ENCODE data around the gene SHISA3. TPM values are rescaled to one million over a fixed set of nuclear protein-coding genes. Genes with fewer than 3 reads are reported as not detected.

SHISA3 gene
- total RNA-seq, 1 donor from 2014 or later: not detected

GRCh38 chr4:42381666-42382065, 15.6 kb upstream of the SHISA3 start:
- FAIRE-seq (no peak), DNase-seq (ENCODE audit: low read depth) (no peak)
- H3K36me3 ChIP-seq (ENCODE audit: control insufficient read depth, insufficient read depth, low read length): no peaks in the 10 kb centered on the region
- H3K4me3 ChIP-seq (ENCODE audit: low read depth, low read length): no peak overlapping the region
- no peaks in the 10 kb centered on the region for H3K27me3 ChIP-seq (ENCODE audit: control insufficient read depth, insufficient read depth, low read length)
- TF ChIP-seq CTCF (IDR thresholded peaks at IDR 0.05; ENCODE audit: insufficient read depth, low read length, severe bottlenecking): no peak

DNA sequence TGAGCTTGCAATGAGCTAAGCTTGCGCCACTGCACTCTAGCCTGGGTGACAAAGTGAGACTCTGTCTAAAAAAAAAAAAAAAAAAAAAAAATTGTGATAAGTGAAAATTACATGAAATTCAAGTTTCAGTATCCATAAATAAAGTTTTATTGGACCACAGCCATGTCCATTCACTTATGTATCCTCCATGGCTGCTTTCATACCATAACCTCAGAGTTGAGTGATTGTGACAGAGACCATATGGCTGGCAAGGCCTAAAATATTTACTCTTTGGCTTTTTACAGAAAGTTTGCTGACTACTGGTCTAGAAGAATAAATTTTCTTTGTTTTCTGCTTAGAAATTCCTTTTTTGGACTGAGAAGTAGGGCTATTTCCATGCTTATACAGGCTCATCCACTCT, 11.8 kb upstream of the SHISA3 start:
- DNase-seq (ENCODE audit: low read depth): no peak
- no peak for TF ChIP-seq CTCF (IDR thresholded peaks at IDR 0.05; ENCODE audit: insufficient read depth, low read length, severe bottlenecking)
- no peak overlapping the region for H3K4me3 ChIP-seq (ENCODE audit: low read depth, low read length)
- peaks cover 1% of the 10 kb centered on the region for H3K27me3 ChIP-seq (ENCODE audit: control insufficient read depth, insufficient read depth, low read length)
- FAIRE-seq: no peak
- H3K36me3 ChIP-seq (ENCODE audit: control insufficient read depth, insufficient read depth, low read length): no peaks in the 10 kb centered on the region

- Histone ChIP-seq H3K4me3 (ENCODE audit: low read depth, low read length) (no peak overlapping the region), H3K36me3 (ENCODE audit: control insufficient read depth, insufficient read depth, low read length) (no peaks in the 10 kb centered on the region), H3K27me3 (ENCODE audit: control insufficient read depth, insufficient read depth, low read length) (peaks cover 2% of the 10 kb centered on the region)
- DNase-seq (ENCODE audit: low read depth) (no peak), FAIRE-seq (no peak)
- TF ChIP-seq CTCF (IDR thresholded peaks at IDR 0.05; ENCODE audit: insufficient read depth, low read length, severe bottlenecking): no peak
These were observed 6.5 kb upstream of the SHISA3 start for GRCh38 chr4:42390622-42391354.

DNA sequence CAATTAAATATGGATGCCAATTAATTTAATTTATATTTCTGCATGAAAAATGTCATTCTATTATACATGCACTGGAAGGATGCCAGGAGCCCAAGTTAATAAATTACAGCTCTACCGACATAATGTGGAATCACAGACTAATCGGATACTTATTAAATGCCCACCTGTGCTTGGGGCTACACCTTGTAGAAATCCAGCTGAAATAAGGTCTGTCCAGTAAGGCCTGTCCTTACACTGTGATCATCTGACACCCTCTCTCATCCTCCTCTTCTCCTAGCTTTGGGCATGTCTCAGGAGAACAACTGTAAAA, 6.0 kb upstream of the SHISA3 start:
- no peak for TF ChIP-seq CTCF (IDR thresholded peaks at IDR 0.05; ENCODE audit: insufficient read depth, low read length, severe bottlenecking)
- Histone ChIP-seq H3K4me3 (ENCODE audit: low read depth, low read length) (no peak overlapping the region), H3K36me3 (ENCODE audit: control insufficient read depth, insufficient read depth, low read length) (no peaks in the 10 kb centered on the region), H3K27me3 (ENCODE audit: control insufficient read depth, insufficient read depth, low read length) (peaks cover 3% of the 10 kb centered on the region)
- DNase-seq (ENCODE audit: low read depth) (no peak), FAIRE-seq (no peak)

GRCh38 chr4:42391981-42392380, 5.3 kb upstream of the SHISA3 start:
- Histone ChIP-seq H3K27me3 (ENCODE audit: control insufficient read depth, insufficient read depth, low read length) (peaks cover 10% of the 10 kb centered on the region), H3K4me3 (ENCODE audit: low read depth, low read length) (no peak overlapping the region), H3K36me3 (ENCODE audit: control insufficient read depth, insufficient read depth, low read length) (no peaks in the 10 kb centered on the region)
- FAIRE-seq: no peak
- TF ChIP-seq CTCF (IDR thresholded peaks at IDR 0.05; ENCODE audit: insufficient read depth, low read length, severe bottlenecking): no peak
- no peak for DNase-seq (ENCODE audit: low read depth)

DNA sequence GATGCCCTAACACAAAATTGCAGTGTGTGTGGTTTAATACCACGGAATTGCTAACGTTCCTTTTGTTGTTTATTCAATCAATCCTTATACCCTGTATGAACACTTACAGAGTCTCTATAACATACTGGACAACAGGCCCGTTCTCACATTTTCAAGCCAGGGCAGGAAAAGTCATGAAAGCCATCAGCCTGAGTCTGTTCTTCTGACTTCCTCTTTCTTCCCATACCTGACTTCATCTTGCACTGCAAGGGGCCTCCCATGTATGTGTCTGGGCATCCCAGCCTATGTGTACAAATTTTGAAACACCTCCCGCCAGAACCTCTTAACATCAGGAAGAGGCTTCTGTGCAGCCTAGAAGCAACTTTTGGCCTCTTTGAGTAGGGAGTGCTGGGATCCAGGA, 4.9 kb upstream of the SHISA3 start:
- no peak for TF ChIP-seq CTCF (IDR thresholded peaks at IDR 0.05; ENCODE audit: insufficient read depth, low read length, severe bottlenecking)
- H3K4me3 ChIP-seq (ENCODE audit: low read depth, low read length): no peak overlapping the region
- DNase-seq (ENCODE audit: low read depth) (no peak), FAIRE-seq (no peak)
- peaks cover 12% of the 10 kb centered on the region for H3K27me3 ChIP-seq (ENCODE audit: control insufficient read depth, insufficient read depth, low read length)
- H3K36me3 ChIP-seq (ENCODE audit: control insufficient read depth, insufficient read depth, low read length): no peaks in the 10 kb centered on the region

Measured in bronchial epithelial cell (primary cell).